NOMO-1 treated with DMSO at 0.1 percent for 48 hours (cell line): ENCODE measurements around the gene SKI.
A peak's percentile ranks its signal among the peaks of the same experiment; 100 is the strongest.
"Not testable (repeated sequence)": the region's sequence is repeated elsewhere in the genome, so short reads cannot be mapped to it uniquely, and the experiment has no call there.

Source experiments
- DNase-seq: peaks from one replicate; lab custom pipeline; 2025; ENCODE audit not compliant: unreplicated experiment; lab: John Stamatoyannopoulos, UW

The SKI gene

DNA sequence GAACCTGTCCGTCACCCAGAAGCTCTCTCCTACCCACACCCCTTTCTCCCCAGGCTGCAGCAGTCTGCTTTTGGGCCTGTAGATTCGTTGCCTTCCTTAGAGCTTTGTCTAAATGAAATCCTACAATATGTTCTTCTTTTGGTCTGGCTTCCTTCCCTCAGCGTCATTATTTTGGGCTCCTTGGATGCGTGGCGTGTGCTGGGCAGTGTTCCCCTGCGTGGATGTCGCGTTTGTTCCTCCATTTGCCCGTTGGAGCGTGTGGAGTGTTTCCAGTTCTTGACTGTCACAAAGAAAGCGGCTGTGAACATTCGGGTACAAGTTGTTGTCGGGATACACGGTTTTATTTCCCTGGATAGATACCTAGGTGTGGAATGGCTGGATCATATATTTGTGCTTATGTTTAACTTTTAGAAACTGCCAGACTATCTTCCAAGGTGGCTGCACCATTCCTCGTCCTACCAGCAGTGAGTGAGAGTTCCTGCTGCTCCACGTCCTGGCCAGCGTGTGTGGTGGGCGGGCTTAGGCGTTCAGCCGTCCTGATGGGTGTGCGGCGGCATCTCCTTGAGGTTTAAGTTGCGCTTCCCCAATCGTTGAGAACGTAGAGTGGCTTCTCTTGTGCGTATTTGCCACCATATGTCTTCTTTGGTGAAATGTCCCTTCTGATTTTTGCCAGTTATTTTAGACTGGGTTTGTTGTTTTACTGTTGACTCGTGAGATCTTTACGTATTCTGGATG is 31.7 kb downstream of the SKI start:
- DNase-seq: no peak

DNA sequence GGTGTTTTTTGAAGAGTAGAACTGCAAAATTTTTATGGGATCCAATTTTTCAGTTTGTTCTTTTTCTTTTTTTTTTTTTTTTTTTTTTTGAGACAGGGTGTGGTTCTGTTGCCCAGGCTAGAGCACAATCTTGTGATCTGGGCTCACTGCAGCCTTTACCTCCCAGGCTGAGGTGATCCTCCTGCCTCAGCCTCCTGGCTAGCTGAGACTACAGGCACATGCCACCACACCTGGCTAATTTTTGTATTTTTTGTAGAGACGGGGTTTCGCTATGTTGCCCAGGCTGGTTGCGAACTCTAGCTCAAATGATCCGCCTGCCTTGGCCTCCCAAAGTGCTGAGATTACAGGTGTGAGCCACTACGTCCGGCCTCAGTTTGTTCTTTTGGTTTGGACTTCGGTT is 32.4 kb downstream of the SKI start:
- not testable (repeated sequence) for DNase-seq

DNA sequence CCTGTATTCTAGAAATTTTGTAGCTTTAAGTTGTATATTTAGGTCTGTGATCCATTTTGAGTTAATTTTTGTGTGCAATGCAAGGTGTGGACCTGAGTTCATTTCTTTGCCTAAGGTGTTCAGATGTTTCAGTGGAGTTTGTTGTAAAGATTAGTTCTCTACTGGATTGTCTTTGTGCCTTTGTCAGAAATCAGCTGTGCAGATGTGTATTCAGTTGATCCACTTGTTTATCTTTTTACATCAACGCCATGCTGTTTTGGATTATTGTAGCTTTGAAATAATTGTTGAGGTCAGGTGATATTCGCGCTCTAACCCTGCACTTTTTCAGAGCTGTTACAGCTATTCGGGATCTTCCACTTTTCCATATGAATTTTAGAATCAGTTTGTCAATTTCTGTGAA is 32.8 kb downstream of the SKI start:
- DNase-seq: no peak

DNA sequence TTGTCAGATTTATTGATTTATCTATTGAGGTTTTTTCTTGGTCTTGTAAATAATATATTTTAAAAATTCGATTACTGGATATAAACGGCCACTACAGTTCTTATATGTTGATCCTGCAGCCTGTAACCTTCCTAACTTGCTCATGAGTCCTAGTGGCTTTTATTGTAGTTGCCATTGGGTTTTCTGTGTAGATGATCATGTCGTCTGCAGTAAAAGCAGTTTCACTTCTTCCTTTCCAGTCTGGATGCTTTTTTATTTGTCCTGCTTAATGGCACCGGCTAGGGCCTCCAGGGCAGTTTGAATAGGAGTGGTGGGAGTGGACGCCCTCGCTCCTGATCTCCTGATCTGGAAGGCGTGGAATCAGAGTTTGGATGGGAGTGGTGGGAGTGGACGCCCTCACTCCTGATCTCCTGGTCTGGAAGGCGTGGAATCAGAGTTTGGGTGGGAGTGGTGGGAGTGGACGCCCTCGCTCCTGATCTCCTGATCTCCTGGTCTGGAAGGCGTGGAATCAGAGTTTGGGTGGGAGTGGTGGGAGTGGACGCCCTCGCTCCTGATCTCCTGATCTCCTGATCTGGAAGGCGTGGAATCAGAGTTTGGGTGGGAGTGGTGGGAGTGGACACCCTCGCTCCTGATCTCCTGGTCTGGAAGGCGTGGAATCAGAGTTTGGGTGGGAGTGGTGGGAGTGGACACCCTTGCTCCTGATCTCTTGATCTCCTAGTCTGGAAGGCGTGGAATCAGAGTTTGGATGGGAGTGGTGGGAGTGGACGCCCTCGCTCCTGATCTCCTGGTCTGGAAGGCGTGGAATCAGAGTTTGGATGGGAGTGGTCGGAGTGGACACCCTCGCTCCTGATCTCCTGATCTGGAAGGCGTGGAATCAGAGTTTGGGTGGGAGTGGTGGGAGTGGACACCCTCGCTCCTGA is 33.6 kb downstream of the SKI start:
- DNase-seq: peak; percentile 77

DNA sequence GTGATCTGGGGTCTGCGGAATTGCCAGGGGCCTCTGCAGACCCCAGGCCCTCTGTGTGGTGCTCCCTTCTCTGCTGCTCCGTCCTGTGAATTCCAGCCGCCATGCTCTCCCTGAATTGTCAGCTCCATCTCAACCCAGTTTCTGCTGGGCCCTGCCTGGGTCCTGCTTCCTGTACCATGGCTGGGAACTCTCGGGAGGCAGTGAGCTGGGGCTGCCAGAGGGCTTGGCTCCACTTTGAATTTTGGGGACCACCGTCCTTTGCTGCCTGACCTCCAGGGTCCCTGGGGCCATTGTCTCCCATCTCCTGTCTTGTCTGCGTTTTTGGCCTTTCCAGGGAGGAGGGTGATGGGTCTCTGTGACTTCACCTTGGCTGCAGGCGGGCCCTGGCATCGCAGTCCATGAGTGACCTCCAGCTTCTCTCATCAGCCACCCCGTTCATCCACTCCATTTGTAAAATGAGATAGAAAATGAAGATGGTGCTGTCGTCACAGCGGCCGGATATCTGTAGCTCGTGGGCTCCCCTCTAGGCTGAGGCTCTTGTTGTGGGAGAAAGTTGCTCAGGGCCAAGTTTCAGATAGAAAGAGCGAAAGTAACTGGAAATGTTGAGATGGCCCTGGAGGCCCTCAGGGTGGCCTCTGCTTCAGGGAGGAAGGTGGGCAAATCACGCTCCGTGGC is 38.3 kb downstream of the SKI start:
- DNase-seq: no peak

DNA sequence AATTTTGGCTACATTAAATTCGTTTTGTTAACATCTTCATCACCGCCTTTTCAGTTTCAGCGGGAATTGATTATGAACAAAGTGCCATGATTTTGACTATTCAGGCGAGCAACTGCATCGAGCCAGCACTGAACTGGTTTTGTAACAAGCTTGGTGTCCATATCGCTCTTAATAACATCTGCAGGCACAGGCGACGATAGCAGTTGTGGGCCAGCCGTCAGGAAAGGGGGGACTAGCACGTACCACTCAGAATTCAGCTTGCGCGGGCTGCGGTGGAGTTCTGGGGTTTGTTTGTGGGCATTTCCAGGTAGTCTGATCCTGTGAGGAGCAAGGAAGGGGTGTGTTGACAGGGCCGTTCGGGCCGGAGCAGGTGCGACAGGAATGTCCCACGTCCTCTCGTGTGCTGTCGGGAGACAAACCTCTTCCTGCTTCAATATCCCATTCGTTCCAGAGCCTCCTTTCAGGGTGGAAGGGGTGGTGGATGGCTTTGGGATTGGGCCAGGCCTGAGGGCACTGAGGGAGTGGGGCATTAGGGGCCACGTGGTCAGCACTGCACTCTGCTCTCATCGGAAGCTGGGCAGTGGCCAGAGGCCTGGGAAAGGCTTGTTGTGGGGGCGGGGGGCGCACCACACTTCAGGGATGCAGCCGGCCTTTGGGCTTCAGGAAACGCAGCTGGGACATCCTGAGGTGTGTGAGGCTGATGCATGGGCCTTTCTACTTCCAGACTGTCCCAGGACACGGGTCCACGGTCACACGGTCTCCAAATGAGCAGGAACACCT is 39.1 kb downstream of the SKI start:
- no peak for DNase-seq

DNA sequence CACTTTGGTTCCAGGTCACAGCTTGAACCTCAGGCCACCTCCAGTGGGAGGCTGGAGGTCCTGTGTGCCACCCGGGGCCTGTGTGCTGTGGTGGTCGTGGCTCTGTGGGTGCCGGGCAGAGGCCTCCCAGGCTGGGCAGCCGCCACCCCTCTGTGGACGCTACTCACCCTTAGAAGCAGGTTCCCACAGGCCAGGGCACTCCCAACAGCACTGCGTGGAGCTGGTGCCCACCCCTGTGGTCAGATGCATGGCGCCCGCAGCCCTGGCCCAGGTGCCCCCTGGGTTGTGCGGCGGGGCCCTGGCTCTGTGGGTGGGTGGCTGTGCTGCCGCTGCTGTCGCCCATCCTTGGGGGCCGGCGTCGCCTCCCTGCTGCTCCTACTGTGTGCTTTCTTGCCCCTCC is 39.7 kb downstream of the SKI start:
- no peak for DNase-seq

DNA sequence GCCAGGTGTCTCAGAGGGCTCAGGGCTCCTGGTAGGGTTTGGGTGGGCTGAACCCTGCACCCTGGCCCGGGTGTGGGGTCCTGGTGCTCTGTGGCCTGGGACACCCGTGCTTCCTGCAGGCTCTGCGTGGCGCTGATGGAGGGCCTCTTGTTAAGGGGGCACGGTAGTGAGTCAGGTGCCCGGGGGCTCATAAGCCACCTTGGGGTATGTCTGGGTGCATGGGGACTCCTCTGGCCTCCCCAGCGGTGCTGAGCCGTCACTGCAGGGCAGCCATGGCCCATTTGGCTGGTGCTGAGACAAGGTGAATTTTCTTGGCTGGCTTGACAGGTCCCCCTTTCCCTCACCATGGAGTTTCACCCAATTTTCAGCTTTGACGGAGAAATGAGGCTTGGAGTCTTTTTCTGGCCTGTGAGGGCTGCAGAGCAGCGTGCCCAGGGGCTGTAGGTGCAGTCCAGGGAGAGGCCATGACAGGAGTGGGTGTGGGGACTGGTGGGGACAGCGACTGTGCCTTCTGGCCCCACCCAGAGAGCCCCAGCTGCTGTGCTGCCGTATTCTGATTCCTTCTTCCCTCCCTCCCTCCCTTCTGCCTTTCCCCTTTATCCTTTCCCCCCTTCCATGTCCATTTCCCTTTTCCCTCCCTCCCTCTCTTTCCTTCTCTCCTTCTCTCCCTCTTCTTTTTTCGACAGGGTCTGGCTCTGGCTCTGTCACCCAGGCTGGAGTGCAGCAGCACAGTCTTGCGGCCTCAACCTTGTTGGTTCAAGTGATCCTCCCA is 40.4 kb downstream of the SKI start:
- DNase-seq: no peak

DNA sequence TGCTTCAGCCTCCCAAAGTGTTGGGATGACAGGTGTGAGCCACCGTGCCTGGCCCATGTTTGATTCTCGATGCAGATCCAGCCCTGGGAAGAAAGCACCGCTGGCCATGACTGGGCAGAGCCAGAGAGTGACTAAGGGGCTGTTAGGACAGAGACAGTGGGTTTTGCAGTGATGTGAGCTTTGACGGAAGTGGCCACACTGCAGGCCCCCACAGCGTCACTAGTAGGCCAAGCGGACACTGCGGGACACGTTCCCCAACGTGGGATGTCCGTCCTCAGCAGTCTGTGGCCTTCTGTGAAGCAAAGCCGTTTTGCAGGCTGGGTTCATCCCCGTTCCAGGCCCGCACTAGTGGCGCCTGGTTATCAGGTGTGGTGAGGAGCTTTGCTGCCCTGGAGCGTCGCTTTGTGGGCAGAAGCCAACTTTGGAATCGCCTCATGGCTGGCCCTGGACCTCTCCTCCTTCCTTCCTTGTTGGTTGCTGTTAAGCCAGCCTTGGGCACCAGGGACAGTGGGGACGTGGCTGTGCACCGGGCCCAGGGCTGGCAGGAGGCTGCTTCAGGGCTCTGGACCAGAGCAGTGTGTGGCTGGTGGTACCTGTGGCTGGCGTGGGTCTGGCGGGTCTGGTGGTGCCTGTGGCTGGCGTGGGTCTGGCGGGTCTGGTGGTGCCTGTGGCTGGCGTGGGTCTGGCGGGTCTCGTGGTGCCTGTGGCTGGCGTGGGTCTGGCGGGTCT is 41.2 kb downstream of the SKI start:
- no peak for DNase-seq

DNA sequence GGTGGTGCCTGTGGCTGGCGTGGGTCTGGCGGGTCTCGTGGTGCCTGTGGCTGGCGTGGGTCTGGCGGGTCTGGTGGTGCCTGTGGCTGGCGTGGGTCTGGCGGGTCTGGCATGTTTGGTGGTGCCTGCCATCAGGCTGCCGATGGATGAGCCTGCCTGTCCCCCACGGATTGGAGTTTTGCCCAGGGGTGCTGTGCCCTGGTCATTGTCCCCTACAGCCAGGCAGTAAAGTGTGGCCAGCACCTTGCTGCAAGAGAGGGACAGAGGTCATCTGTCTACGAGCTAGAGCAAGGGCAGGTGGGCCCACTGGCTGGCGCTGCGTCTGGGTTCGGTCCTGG is 41.8 kb downstream of the SKI start:
- DNase-seq: no peak

DNA sequence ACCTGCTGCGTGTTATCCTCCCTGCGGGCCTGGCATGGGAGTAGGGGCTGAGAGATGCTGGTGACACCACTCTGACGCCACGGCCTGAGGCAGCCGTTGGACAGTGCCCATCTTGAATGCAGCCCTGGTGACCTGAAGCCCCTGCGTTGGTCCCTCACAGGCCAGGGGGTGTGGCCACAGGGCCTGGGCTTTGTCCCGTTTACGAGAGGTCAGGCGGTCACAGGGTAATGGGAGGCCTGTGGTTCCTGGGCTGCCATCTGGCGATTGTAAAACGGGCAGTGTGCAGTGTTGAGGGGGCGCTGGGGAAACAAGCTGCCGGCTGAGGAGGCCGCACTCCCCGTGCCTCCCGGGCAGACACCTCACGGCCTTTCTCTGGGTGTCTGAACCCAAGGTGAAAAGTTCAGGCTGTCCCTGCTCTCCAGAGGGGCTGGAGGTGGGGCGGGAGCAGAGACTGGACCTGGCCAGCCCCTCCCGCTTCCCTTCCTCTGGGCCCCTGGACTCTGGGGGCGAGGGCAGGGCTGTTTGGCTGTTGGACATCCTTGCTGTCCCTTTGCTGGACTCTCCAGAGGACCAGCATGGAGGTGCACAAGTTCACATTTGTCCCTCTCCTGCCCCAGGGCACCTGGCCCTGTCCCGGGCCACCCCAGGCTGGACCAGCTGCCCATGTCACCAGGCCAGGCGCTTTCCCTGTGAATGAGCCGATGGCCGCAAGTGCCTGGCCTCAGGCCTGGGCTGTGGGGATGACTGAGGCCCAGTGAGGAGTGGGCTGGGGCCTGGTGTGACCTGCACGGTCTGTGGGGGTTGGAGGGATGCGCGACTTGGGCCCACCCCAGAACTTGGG is 42.4 kb downstream of the SKI start:
- DNase-seq: no peak

DNA sequence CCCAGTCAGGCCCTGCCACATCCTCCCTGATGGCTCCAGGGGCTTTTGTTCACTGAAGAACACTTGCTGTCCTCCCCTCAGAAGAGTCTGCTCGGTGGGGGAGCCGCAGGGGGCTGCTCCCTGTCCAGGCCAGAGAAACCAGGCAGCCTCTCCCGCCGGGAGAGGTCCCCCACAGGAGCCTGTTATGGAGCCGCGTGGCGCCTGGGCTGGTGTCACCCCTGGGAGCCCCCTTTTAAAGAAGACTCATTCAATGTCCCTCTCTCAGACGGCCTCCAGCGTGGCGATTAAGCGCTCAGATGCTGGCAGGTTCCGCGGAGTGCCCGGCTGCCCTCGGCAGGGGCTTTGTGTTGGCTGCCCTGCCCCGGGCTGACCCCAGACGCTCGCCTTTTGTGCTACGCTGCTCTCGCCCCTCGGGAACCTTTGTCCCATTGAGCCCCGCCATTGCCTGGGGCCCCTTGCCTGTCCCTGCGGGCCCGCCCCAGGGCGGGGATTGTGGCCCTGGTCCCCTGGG is 43.1 kb downstream of the SKI start:
- DNase-seq: no peak

DNA sequence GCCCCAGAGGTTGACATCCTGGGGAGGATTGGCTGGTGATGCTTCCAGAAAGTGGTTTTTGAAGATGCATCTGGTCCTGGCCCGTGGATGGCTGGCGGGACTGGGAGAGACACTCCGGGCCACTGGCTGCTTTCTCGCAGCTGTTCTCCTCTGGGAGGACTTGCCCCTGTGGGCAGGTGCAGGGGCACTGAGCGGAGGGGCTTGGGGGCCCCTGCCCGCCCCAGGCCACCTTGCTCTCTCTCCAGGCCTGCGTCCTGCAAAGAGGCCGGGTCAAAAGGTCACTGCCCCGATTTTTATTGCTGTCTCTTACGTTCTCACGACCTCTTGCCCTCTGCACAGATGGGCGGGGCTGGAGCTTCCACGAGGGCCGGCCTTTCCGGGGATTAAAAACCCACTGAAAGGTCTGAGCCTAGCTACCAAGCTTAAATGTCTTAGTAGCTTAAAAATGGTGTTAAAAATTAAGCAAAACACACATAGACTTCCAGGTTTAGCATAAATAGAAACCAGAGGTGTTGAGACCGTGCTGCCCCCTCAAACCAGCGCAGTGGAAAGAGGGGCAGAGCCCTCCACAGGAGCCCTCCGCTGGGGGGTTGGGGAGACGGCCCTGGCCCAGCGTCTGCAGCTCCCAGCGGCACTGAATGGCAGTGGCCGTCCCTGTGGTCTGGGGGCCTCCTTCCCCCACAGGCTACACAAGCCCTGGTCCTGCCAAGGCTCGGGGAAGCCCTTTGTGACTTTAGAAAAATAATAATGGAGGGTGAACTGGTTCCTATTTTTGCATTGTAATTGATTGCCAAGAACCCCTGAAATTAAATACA is 43.9 kb downstream of the SKI start:
- no peak for DNase-seq

DNA sequence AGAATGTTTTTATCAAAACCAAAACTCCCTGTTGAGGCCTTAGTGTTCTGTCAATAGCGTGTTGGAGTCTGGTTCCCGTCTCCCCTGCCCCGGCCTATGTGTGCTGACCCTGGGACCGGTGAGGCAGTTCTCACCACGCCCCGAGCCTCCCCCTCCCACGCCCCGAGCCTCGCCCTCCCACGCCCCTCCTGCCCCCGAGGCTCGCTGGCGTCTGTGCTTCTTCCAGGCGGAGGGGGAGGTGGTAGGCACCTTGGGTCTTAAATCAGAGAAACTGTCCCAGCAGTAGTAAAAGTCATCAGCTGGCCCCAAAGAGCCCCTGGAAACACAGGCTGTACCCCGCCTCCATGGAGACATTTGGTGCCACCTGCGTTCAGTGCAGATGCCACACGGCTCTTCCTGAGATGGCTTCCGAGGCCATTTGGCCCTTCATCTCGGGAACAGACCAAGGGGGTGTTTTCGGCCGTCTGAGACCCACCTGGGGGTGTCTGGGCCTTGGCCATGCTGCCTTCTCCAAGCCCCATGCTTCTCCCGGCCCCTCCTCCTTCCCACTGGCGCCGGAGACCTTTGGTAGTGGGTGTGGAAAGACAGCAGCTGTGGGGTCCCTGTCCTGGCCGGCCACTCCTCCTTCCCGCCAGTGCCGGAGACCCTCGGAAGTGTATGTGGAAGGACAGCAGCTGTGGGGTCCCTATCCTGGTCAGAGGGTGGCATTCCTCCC is 44.7 kb downstream of the SKI start:
- no peak for DNase-seq

DNA sequence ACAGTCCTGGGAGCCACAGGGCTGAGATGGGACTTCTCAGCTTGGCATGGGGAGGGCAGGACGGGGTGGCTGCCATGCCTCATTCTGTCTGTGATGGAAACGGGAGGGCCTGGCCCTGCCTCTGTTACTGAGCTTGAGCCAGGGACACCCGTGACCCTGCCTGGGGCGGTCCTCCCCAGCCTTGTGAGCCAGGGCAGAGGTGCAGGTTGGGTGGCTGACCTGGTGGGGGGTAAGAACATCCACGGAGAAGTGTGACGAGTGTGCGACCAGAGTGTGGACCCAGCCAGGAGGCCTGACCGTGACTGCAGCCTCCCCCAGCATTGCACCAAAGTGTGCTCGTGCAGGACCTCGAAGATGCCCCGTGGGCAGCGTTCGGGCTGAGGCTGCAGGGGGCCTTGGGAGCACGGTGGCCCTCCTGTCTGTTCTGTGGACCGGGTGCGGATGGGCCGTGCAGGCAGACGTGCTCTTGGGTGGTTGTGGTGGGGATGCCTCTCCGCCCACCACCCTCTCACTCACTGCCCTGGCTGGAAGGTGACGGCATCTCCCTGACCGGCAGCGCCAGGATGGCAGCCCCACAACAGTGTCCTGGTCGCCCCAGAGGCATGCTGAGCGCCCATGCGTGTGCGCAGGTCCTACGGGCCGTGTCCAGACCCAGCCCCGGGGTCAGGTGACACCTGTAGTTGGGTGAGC is 45.4 kb downstream of the SKI start:
- DNase-seq: no peak

DNA sequence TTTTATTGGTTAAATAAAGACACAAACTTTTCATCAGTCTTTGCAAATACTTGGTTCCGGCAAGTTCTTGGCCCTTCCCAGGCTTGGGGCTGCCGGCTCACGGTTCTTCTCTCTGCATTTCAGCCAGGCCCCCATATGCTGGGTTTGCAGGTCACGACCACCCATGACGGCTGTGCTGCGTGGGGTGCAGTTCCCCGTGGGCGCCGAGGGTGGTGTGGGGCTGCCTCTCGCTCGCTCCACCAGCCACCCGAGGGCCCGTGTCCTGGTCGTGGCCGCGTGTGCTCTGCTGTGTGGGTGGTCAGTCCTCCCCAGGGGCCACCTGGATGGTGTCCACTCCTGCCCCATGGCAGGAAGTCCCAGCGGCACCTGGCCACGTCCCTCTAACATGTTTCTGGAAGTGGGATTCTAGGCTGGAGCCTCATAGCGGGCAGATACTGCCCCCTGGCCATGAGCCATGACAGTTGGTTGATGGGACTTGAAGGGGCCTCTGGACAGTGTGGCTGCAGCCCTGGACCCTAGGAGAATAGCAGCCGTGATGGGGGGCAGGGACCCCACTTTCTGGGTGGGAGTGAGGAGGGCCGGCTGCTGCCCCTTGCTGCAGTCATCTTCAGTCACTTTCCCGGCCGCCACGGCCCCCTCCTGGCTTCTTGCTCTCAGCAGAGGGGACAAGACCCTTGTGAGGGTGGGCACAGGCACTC is 46.3 kb downstream of the SKI start:
- no peak for DNase-seq
